Calu3 (cell line): Measurements from ENCODE around the gene GMDS. TPM values are rescaled to one million over a fixed set of nuclear protein-coding genes. Genes with fewer than 3 reads are reported as not detected.

Experiments used
- BruUV-seq: library from RNA; stranded (reverse); fragments of 400-500 nt; replicated peaks from 2 replicates; lab custom pipeline; 2021; lab: Mats Ljungman, UMichigan
- CTCF ChIA-PET: fragments of 300-600 bp; sonication (Branson Sonifier 250); formaldehyde crosslinking; loops from one replicate; lab custom pipeline; 2022; ENCODE audit warnings: antibody characterized with exemption; lab: Charles Lee
- DNase-seq: peaks from one replicate; pipeline ENCODE4 v3.0.0; 2022
- H3K27ac Mint-ChIP-seq: one replicate; pipeline ENCODE4 v1.8.0; 2022; ENCODE audit warnings: mixed read lengths; ENCODE audit not compliant: unreplicated experiment
- H3K27me3 Mint-ChIP-seq: one replicate; pipeline ENCODE4 v1.8.0; 2022; ENCODE audit warnings: mixed read lengths; ENCODE audit not compliant: unreplicated experiment
- H3K36me3 Mint-ChIP-seq: one replicate; pipeline ENCODE4 v1.8.0; 2022; ENCODE audit warnings: mild to moderate bottlenecking, moderate library complexity, mixed read lengths; ENCODE audit not compliant: insufficient read depth, unreplicated experiment
- H3K4me1 Mint-ChIP-seq: one replicate; pipeline ENCODE4 v1.8.0; 2022; ENCODE audit warnings: mild to moderate bottlenecking, low read depth, mixed read lengths; ENCODE audit not compliant: unreplicated experiment
- H3K4me3 Mint-ChIP-seq: one replicate; pipeline ENCODE4 v1.8.0; 2022; ENCODE audit warnings: mild to moderate bottlenecking, low read depth, moderate library complexity, mixed read lengths; ENCODE audit not compliant: unreplicated experiment
- H3K9me3 Mint-ChIP-seq: one replicate; pipeline ENCODE4 v1.8.0; 2022; ENCODE audit warnings: low read depth, mixed read lengths; ENCODE audit not compliant: unreplicated experiment
- CTCF ChIP-seq: fragments of 200-600 bp; IDR thresholded peaks from one replicate; pipeline ENCODE4 v1.8.0; 2022; ENCODE audit warnings: antibody characterized with exemption; ENCODE audit not compliant: unreplicated experiment
- intact Hi-C: fragments of 100-400 bp; cut with micrococcal nuclease; formaldehyde crosslinking; loops from one replicate; pipeline ENCODE4 v1.10.0; 2022; ENCODE audit not compliant: unreplicated experiment
- total RNA-seq: library from RNA; stranded (reverse); gene quantifications from 2 replicates; pipeline ENCODE4 v1.2.3, GENCODE V29; 2022

Gene GMDS
- total RNA-seq, 1 experiment from 2014 or later: 58.2 TPM

DNA sequence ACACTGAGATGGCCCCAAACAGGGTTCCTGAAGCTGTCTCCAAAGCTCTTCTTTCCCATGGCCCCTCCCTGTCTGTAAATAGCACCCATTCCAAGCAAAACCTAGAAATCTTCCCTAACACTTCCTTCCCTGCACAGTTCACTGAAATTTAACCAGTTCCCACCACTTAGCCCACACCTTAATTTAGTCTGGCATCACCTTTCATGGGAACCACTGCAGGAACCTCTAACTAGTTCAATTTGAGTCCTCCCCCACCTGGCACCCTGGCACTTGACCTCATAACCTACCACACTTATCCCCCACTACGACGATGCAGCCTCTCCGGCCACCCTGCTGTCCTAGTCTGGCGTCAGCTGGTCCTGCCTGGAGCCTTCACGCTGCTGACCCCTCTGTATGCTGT is 278.7 kb downstream of the GMDS start:
- no peaks in the 10 kb centered on the region for H3K4me1 Mint-ChIP-seq
- H3K27me3 Mint-ChIP-seq: no peaks in the 10 kb centered on the region
- H3K27ac Mint-ChIP-seq: no peak overlapping the region
- no peaks in the 10 kb centered on the region for H3K36me3 Mint-ChIP-seq
- no TSS peak for BruUV-seq
- H3K9me3 Mint-ChIP-seq: no peaks in the 10 kb centered on the region
- DNase-seq: no peak
- no peak for TF ChIP-seq CTCF
- H3K4me3 Mint-ChIP-seq: no peak overlapping the region
- intact Hi-C loops: no loop called here
- CTCF ChIA-PET: no interaction called here

- CTCF ChIA-PET: no interaction called here
- TF ChIP-seq CTCF: no peak
- Mint-ChIP-seq H3K27ac (no peak overlapping the region), H3K36me3 (no peaks in the 10 kb centered on the region), H3K9me3 (no peaks in the 10 kb centered on the region), H3K4me1 (no peaks in the 10 kb centered on the region), H3K27me3 (no peaks in the 10 kb centered on the region), H3K4me3 (no peak overlapping the region)
- no peak for DNase-seq
- intact Hi-C loops: no loop called here
- no TSS peak for BruUV-seq
These were observed 279.7 kb downstream of the GMDS start for GRCh38 chr6:1965596-1966224.

GRCh38 chr6:1963596-1963995 is 281.8 kb downstream of the GMDS start:
- CTCF ChIA-PET: no interaction called here
- Mint-ChIP-seq H3K9me3 (no peaks in the 10 kb centered on the region), H3K27me3 (no peaks in the 10 kb centered on the region), H3K4me1 (no peaks in the 10 kb centered on the region), H3K36me3 (no peaks in the 10 kb centered on the region), H3K4me3 (no peak overlapping the region), H3K27ac (no peak overlapping the region)
- no peak for TF ChIP-seq CTCF
- no TSS peak for BruUV-seq
- no peak for DNase-seq
- intact Hi-C loops: no loop called here

- Mint-ChIP-seq H3K36me3 (no peaks in the 10 kb centered on the region), H3K4me1 (no peaks in the 10 kb centered on the region), H3K4me3 (no peak overlapping the region), H3K27me3 (no peaks in the 10 kb centered on the region), H3K9me3 (no peaks in the 10 kb centered on the region), H3K27ac (no peak overlapping the region)
- intact Hi-C loops: no loop called here
- DNase-seq: no peak
- CTCF ChIA-PET: no interaction called here
- TF ChIP-seq CTCF: no peak
- BruUV-seq: no TSS peak
These were observed 283.2 kb downstream of the GMDS start for GRCh38 chr6:1962201-1962600.
